LNCaP clone FGC (cell line): ENCODE measurements around the gene LIFR.

ENCODE experiments used
- DNase-seq: peaks from one replicate; pipeline ENCODE4 v3.0.0-alpha.2; 2011; ENCODE audit warnings: low read depth
- H3K4me3 ChIP-seq: 2 replicates; pipeline ENCODE4 v1.5.1; 2011; ENCODE audit warnings: mild to moderate bottlenecking, low read depth, low read length, control low read depth
- CTCF ChIP-seq: IDR thresholded peaks from 2 replicates; pipeline ENCODE4 v1.5.1; 2012; ENCODE audit warnings: mild to moderate bottlenecking; ENCODE audit not compliant: control insufficient read depth, insufficient read depth; ENCODE audit errors: extremely low read depth

Gene LIFR

GRCh38 chr5:38467353-38468040 lies 88.9 kb downstream of the LIFR start:
- DNase-seq, result no peak
- no peak overlapping the region for H3K4me3 ChIP-seq

GRCh38 chr5:38466424-38467189 lies 89.8 kb downstream of the LIFR start:
- H3K4me3 ChIP-seq, result no peak overlapping the region
- no peak for DNase-seq
- TF ChIP-seq CTCF, result no peak

More at GRCh38 chr5:38467353-38468040, 88.9 kb downstream of the LIFR start:
- no peak for TF ChIP-seq CTCF

- DNase-seq, result no peak
- TF ChIP-seq CTCF, result no peak
- H3K4me3 ChIP-seq, result no peak overlapping the region
These were observed 90.6 kb downstream of the LIFR start for GRCh38 chr5:38465702-38466423.

- no peak for DNase-seq
- no peak for TF ChIP-seq CTCF
- H3K4me3 ChIP-seq, result no peak overlapping the region
These were observed 91.4 kb downstream of the LIFR start for GRCh38 chr5:38465061-38465460.

- no peak overlapping the region for H3K4me3 ChIP-seq
- DNase-seq, result no peak
- TF ChIP-seq CTCF, result no peak
These were observed 92.6 kb downstream of the LIFR start for GRCh38 chr5:38463634-38464521.

- H3K4me3 ChIP-seq, result no peak overlapping the region
- no peak for DNase-seq
- TF ChIP-seq CTCF, result no peak
These were observed 93.3 kb downstream of the LIFR start for GRCh38 chr5:38462976-38463633.
